Frontal cortex (tissue), 4 donors: ENCODE data around the gene LPGAT1. TPM values are rescaled to one million over a fixed set of nuclear protein-coding genes. Genes with fewer than 3 reads are reported as not detected.

ENCODE experiments used
- DNase-seq, 2 donors: peaks; one replicate each; pipeline ENCODE4 v3.0.0; 2012; ENCODE audit warnings: low spot score in 2 of 2
- FAIRE-seq: peaks from 2 replicates; lab custom pipeline; 2012; peaks lifted over from hg19 to GRCh38; lab: Jason Lieb, UNC
- total RNA-seq: library from RNA; depleted of rRNA; stranded (reverse); fragments of >200 nt; gene quantifications from one replicate; pipeline ENCODE4 v1.2.3, GENCODE V29; 2014
- donor health status: control.
- donor health status: control.
- donor health status: control.

The LPGAT1 gene
- total RNA-seq, 1 donor from 2014 or later, result 101 TPM

DNA sequence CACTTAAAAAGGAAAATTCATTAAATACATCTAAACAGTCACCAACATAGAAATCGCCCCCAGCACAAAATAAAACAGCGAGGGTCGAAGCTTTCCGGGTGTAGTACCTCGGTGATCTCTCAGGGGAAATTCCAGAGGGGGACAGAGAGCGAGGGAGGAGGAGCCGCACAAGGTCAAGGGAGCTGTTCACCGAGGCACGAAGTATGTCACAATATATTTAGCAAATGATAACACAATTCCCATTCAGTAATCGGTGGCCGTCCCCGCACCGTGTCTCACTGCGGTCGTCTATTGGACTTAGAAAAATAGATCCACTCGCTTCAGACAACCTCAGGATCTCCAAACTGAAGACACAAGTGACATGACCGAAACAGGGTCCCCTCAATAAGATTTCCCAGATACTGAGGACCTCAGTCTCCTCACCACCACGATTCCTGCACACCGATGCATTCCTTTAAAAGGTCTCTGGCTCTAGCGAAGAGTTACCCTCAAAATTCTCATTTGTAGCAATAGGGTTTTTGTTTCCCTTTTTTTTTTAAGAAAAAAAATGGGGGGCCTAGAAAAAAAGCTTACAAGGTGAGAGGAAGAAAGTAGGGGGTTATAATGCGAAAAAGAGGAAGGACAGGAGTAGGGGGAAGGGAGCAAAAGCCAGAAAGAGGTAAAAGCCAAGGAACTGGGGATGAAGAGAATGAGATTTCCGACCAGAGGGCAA, 1.1 kb downstream of the LPGAT1 start:
- DNase-seq (peak; percentile 34 to 51), FAIRE-seq (no peak)

DNA sequence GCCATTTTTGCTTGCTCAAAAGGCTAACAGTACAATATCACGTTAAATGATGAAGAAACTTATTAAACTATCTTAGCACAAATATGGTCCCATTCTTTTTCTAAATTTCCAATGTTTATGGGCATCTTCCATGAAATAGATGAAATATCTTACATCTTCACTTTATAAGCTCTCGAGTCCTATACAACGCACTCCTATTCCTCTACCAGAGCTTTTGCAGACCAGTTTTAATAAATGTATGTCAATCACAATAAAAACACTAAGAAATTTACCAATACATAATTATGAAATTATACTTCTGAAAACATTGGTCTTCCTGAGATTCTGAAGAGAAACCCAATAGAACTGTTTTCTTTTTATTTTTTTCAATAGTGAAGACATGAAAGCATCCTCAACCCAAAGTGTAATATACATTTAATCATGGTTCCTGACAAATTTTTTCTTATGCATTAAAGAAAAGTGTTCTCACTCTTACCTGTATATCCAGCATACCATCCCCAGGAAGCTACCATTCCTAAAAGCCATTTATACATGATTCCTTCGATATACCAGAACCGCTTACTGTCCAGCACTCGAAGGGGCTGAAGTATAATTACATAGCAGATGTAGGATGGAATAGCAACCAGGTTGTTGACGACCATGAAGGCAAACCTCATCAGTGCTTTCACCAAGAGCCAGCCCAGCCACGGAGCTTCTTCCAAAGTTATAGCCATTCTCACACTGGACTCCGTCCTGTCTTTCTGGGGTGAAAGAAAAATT, 1.8 kb downstream of the LPGAT1 start:
- DNase-seq (no peak), FAIRE-seq (no peak)

DNA sequence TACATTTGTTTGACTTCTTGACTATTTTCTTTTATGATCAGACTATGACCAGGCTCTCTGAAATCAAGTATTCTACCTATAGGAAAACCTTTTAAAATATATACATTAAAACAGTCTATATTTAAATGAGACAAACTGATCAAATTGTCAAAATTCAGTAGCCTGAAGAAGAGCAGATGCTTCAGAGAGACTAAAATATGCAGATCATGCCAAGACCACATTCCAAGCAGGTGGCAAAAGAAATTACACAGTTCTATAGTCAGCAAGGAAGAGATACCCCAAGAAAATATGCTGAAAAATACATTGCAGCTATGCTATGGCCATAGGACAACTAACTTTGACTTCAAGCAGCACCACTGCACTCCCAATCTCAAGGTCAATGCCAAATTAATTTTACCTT, 3.5 kb downstream of the LPGAT1 start:
- DNase-seq (no peak), FAIRE-seq (no peak)

DNA sequence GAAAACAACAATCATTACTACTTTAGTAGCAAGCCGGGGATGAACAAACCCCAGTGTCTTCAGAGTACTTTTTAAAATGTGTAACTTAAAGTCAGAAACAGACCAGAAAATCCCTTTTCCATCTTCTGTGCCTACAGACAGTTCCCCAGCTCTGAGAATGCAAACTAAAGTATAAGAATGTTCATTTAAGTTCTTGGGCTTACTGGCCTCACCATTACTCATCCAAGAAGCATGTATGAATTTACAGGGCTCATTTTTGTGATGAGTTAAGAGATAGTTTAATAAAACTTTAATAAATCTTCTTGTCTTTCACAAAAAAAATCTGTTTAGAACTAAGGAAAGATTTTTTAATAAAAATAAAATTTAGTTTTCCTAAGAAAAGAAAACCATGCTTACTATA, 4.6 kb downstream of the LPGAT1 start:
- FAIRE-seq (no peak), DNase-seq (no peak)

DNA sequence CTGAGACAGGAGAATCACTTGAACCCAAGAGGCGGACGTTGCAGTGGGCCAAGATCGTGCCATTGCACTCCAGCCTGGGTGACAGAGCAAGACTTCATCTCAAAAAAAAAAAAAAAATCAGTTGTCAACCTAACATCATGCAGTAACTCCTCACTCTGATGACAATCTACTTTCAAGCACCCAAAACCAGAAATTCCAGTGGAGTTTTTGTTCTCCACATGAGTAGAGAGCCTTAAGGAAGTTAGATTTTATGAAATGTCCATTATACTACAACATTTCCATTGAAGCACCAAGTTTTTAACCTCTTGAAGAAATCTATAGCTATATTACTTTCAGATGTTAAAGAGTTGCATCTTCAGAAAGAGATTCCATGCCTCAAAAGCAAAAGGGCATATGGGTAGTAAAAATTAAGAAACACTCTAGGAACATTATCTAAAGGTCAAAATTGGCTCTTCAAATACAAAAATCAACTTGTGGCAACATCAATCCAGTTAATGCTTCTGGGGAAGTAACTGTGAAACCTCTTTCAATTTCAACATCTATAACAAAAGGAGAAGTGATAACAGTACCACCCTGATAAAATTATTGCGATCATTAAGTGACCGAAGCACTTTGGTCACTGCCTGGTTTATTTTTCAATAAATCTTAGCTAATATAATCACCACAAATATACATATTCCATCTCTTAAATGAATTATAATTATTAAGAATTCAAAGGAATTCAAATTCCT, 7.7 kb downstream of the LPGAT1 start:
- no peak for FAIRE-seq
- no peak for DNase-seq

DNA sequence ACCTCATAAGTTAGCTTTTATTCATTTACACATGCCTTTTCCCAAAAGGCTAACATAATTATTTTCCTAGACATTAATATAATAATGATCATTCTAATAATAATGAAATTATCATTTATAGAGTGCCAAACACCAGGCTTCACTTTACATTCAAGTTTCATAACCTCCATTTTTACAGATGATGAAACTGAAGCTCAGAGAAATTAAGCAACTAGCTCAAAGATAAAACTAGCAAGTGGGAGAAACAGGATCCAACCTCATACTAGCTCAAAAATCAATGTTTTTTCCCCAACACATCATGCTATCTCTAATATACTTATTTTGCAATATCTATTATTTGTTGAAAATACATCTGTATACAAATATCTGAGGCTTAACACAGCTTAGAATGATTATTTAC, 14.0 kb downstream of the LPGAT1 start:
- peak; percentile 55 for FAIRE-seq
- no peak for DNase-seq

DNA sequence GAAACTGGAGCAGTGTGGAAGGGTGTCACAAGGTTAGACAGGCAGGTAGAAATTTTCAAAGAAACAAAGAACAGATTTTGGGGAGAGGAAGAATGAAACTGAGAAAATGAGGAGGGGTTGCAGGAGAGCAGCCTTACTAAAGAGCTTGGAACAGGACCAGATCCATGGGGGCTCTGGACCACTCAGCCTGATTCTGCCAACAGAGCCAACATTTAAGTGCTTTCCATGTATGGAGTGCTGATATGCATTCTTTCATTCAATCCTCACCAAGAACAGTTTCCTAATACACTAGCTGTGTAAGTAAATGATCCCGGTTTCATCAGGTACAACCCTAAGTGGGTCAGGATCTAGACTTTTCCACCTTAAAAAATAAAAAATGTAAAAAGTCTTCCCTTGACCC, 16.2 kb downstream of the LPGAT1 start:
- DNase-seq (no peak), FAIRE-seq (no peak)

DNA sequence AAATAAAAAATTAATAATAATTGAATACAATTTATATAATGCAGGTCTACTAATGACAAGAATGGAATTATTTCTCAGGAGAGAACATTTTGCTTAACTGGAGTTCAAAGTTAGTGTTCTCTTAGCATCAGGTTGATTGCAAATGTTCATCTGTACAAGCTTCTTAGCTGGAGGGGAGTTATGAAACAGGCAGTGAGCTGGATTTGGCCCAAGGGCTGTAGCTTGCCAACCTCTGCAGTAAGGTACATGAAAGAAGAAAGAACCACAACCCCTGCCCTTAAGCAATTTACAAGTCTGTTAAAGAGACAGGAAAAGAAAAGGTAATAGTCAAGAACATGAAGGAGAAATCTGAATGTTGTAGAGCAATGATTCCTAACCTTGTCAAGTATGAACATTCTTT, 17.0 kb downstream of the LPGAT1 start:
- FAIRE-seq, result peak; percentile 42
- no peak for DNase-seq

DNA sequence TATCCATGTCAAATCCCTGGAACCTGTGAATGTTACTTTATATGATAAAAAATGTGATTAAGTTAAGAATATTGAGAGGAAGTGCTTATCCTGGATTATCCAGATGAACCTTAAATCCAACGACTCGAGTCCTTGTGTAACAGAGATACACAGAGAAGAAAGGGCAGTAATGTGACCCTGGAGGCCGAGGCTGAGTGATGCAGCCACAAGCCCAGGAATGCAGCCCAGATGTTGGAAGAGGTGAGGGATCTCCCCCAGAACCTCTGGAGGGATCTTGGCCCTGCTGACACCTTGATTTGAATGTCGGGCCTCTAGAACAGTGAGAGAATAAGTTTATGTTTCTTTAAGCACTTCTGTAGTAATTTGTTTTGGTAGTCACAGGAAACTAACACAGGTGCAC, 18.0 kb downstream of the LPGAT1 start:
- no peak for DNase-seq
- no peak for FAIRE-seq

DNA sequence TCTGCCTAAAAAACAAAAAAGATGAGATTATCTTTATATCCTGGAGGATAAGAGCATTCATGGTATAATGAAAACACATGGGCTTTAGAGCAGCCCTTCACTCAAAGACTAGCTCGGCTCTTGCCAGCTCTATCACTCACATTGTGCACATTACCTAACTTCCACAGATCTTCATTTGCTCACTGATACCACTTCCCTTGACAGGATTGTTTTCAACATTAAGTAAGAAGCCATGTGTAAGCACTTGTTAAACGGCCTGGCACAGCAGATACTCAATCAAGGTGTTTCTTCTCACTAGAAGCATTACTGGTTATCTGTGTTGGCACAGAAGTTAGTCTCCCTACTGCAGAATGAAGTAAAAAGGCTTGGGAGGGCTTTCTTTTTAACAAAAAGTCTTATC, 18.7 kb downstream of the LPGAT1 start:
- FAIRE-seq (no peak), DNase-seq (no peak)

DNA sequence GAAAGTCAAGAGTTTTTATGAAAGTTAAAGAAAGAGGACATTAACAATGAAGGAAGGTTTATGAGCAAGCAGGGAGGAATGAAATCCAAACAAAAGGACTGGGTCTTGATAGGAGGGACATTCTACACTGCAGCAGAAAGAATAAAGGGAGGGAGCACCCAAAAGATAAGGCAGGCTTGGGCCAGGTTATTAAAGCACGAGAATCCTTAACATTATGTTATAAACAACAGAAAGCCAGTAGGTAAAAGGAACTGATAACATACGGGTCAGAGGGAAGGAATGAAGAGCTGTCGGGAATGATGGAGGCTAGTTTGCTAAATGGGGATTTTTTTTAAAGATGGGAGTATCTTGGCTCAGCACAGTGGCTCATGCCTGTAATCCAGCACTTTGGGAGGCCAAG, 19.4 kb downstream of the LPGAT1 start:
- FAIRE-seq, result no peak
- no peak for DNase-seq

DNA sequence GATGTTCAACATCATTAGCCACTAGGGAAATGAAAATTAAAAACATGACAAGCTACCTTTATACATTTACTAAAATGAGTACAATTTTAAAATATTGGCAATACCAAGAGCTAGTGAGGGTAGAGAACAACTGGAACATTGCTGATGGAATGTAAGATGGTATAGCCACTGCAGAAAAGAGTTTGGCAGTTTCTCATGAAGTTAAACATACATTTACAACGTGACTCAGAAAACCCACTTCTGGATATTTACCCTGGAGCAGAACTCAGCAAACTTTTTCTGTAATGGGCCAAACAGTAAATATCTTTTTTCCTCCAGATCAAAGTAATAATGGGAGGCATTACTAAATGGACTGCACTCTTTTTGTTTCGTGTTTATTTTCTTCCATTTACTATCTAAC, 22.1 kb downstream of the LPGAT1 start:
- no peak for FAIRE-seq
- DNase-seq, result no peak

DNA sequence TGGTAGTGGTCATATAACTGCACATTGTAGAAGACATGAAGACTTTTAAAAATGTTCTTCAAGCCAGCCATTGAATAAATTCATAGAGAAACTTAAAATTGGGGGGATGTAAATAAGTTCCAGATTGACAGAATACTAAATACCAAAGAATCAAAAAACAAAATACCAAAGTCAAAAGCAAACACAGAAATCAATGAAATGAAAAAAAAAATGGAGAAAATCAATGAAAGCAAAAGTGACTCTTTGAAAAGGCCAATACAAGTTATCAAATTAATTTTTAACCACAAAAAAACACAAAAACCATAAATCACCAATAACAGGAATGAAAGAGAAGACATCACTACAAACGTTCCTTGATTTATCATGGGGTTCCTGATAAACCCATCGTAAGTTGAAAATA, 25.6 kb downstream of the LPGAT1 start:
- FAIRE-seq (no peak), DNase-seq (no peak)

DNA sequence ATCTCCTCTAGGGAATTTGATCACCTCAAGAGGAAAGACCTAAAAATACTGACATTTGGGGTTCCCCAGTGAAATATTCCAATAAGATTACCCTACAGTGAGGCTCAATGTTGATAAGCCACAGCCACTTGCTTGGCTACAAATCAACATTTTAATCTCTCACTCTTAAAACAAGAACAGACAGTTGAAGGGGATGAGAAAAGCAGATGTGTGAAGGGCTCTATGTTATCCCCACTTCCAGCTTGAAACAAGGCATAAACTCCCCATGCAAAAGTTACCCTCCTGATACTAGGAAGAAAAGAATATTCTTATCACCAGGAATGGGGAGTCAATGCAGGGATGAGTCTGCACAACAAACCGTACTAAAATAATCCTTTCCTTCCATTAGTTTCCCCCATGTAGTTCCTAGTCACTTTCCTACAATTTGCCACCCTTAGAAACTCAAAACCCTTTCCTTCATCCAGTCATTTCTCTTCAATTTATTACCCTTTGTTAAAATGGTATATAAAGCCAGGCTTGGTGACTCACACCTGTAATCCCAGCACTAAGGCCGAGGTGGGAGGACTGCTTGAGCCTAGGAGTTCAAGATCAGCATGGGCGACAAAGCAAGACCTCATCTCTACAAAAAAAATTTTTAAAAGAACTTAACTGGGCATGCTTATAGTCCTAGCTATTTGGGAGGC, 29.5 kb downstream of the LPGAT1 start:
- FAIRE-seq (no peak), DNase-seq (no peak)

DNA sequence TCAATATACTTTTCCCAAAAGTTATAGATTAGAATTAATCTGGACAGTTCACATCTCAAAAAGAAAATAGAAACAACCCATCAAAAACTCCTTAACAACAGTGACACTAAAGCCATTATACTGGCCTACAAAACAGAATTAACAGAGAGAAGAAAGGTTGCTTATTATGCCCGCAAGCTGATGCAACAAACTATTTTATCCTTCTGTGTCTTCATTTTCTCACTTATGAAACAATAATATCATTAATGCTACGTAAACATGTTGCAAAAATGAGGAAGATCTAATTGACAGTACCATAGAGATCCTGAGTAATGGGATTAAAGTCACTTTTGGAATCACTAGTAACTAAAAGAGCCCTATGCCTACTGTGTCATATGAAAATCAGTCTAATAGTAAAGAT, 32.6 kb downstream of the LPGAT1 start:
- DNase-seq (no peak), FAIRE-seq (peak; percentile 50)

DNA sequence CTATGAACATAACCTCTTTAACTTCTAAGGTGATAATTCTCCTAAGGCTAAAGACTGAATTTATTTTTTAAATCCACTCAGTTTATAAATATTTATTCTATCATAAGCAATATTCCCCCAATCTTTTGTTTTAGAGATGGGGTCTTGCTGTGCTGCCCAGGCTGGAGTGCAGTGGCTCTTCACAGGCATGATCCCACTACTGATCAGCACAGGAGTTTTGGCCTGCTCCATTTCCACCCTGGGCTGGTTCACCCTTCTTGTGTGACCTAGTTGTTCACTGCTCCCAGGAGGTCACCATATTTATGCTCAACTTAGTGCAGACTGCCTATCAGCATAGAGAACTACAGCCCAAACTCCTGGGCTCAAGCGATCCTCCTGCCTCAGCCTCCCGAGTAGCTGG, 38.6 kb downstream of the LPGAT1 start:
- DNase-seq, result no peak
- no peak for FAIRE-seq

DNA sequence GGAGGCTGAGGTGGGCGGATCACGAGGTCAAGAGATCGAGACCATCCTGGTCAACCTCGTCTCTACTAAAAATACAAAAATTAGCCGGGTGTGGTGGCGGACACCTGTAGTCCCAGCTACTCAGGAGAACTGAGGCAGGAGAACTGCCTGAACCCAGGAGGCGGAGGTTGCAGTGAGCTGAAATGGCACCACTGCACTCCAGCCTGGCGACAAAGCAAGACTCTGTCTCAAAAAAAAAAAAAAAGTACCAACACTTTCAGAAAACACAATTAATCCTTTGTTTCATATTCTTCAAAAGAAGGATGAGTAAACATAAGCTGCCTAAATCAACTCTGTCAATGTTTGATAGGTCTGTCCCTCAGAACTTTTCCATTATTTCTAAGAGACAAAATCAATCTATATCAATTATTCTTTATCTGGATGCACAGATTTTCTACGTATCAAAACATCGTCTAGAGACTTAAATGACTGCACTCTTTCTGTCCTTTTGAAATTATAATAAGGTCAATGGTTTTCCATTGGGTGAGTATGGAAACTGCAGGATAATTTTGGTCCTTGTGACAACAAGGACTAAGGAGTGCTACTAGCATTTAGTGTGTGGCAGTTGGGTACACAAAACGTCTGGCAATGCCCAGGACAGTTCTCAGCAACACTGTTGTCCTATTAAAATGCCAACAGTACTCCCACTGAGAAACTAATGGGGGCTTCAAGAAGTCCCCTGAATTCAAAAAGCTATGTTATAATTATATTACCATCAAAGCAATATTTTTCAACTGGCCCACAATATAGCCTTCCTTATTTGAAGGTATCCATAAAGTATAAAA, 40.7 kb downstream of the LPGAT1 start:
- FAIRE-seq (peak; percentile 15), DNase-seq (no peak)

DNA sequence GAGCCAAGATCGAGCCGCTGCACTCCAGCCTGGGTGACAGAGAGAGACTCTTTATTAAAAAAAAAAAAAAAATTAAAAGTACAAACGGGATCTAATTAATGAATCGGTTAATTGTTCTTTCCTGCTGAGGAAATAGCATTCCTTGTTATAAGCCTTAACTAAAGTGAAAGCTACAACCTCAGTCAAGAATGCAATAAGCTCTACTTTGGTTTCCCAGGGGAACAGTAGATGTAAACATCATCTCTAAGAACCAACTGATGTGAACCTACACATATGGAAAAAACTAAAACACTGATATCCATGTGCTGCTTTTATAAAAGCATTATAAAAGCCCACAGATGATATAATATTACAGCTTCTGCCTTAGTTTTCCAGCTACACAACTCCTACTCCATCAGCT, 41.9 kb downstream of the LPGAT1 start:
- FAIRE-seq (no peak), DNase-seq (no peak)

DNA sequence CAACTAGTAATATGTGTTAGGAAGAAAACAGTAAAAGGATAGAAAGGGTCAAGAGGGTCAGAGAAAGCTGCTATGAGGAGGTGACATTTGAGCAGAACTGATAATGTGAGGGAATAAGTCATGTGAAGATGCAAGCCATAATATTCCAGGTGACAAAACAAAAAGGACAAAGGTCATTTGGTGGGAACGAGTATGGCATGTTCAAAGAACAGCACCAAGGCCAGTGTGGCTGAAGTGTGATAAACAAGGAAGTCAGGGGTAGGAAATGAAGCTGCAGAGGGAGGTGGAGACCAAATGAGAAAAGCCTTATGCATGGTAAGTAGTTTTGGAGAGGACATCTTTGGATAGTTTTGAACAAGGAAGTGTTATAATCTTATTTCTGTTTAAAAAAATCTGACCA, 46.7 kb downstream of the LPGAT1 start:
- FAIRE-seq (no peak), DNase-seq (no peak)

DNA sequence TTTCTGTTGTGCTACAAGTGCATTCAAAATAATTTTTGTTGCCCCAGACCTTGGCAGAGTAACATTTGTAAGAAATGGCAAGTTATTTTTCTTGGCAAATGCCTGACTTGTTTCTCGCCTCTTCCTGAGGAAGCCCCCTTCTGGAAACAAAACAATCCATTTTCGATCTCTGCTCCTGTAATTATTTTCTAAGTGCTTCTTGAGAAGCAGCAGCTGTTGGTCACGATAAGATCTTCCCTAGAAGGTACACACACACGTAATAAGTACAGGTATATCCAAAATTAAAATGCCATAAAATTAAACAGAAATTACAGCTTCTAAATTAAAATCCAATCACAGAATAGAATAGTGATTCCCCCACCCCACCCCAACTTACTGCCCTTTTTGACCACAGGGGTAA, 47.3 kb downstream of the LPGAT1 start:
- DNase-seq, result no peak
- no peak for FAIRE-seq
